PFSK-1 (cell line): ENCODE data around the gene CYP2W1.

Source experiments
- POLR2AphosphoS5 ChIP-seq: IDR thresholded peaks from 2 replicates; pipeline ENCODE4 v1.6.1; 2012; ENCODE audit warnings: low read depth, mild to moderate bottlenecking, control low read depth, low read length, moderate library complexity
- SIN3A ChIP-seq: IDR thresholded peaks from 2 replicates; pipeline ENCODE4 v1.6.1; 2012; ENCODE audit warnings: mild to moderate bottlenecking, low read length, moderate library complexity, borderline replicate concordance; ENCODE audit not compliant: insufficient read depth
- TAF1 ChIP-seq: IDR thresholded peaks from 2 replicates; pipeline ENCODE4 v1.6.1; 2012; ENCODE audit warnings: low read length, control low read depth, borderline replicate concordance; ENCODE audit not compliant: insufficient read depth

- TF ChIP-seq SIN3A (no peak), POLR2AphosphoS5 (no peak), TAF1 (no peak)
Measured at GRCh38 chr7:1012716-1013095, 29.7 kb downstream of the CYP2W1 start.
